Measurements from ENCODE around the gene GRIA1.

DNA sequence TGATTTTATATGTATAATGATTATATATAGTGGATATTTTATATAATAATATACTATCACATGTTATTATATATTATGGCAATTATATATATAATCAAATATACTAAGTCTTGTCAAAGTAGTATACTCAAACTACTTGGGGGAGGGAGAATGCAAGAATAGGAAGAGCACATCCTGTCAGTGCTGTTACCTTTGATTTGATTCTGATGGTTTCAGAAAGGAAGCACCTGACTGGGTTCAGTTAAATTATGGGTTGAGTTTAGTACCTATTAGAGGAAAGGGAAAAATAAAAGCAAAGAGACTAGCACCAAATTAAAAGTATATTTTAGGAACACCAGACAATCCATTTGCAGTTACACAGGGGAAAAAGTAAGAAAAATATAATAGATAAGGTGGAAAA is 107.6 kb downstream of the GRIA1 start:
- TF ChIP-seq, protein P1, sequence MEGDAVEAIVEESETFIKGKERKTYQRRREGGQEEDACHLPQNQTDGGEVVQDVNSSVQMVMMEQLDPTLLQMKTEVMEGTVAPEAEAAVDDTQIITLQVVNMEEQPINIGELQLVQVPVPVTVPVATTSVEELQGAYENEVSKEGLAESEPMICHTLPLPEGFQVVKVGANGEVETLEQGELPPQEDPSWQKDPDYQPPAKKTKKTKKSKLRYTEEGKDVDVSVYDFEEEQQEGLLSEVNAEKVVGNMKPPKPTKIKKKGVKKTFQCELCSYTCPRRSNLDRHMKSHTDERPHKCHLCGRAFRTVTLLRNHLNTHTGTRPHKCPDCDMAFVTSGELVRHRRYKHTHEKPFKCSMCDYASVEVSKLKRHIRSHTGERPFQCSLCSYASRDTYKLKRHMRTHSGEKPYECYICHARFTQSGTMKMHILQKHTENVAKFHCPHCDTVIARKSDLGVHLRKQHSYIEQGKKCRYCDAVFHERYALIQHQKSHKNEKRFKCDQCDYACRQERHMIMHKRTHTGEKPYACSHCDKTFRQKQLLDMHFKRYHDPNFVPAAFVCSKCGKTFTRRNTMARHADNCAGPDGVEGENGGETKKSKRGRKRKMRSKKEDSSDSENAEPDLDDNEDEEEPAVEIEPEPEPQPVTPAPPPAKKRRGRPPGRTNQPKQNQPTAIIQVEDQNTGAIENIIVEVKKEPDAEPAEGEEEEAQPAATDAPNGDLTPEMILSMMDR (IDR thresholded peaks at IDR 0.05): no peak
- TF ChIP-seq POLR2AphosphoS5 (IDR thresholded peaks at IDR 0.05): no peak

All from transverse colon (tissue), 4 donors.